DND-41 (cell line): ENCODE data around the gene CHD6.

Experiments
- EZH2 ChIP-seq: IDR thresholded peaks from 3 replicates; pipeline ENCODE4 v1.6.1; 2012; ENCODE audit warnings: borderline replicate concordance, low read depth, mild to moderate bottlenecking, moderate library complexity, low read length, inconsistent platforms; ENCODE audit not compliant: severe bottlenecking
- TF ChIP-seq, protein P1 (sequence below): IDR thresholded peaks from 2 replicates; pipeline ENCODE4 v1.5.1; 2012; ENCODE audit warnings: borderline replicate concordance, low read length, moderate library complexity, mild to moderate bottlenecking; ENCODE audit not compliant: poor library complexity, severe bottlenecking; ENCODE audit errors: extremely low read depth

DNA sequence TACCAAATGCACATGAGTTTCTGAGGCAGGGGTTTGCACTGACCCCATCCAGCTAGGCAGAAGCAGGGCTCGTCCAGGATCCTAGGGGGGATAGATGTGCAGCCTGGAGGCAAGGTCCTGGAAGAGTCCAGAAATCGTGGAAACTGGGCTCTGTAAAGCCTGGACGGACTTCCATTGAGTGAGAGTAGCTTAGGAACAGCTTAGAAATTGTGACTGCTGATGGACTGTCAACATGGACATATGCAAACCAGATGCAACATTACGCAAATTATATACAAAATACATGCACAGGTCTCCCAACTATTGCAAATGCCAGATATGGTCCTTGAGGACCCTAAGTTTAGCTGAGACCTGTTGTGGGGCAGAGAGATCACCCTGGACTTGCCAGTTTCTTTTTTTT is 246.8 kb downstream of the CHD6 start:
- TF ChIP-seq, protein P1, sequence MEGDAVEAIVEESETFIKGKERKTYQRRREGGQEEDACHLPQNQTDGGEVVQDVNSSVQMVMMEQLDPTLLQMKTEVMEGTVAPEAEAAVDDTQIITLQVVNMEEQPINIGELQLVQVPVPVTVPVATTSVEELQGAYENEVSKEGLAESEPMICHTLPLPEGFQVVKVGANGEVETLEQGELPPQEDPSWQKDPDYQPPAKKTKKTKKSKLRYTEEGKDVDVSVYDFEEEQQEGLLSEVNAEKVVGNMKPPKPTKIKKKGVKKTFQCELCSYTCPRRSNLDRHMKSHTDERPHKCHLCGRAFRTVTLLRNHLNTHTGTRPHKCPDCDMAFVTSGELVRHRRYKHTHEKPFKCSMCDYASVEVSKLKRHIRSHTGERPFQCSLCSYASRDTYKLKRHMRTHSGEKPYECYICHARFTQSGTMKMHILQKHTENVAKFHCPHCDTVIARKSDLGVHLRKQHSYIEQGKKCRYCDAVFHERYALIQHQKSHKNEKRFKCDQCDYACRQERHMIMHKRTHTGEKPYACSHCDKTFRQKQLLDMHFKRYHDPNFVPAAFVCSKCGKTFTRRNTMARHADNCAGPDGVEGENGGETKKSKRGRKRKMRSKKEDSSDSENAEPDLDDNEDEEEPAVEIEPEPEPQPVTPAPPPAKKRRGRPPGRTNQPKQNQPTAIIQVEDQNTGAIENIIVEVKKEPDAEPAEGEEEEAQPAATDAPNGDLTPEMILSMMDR, result no peak
- no peak for TF ChIP-seq EZH2
